WTC11 (cell line): ENCODE results near the gene LHFPL6.

Source experiments
- ELF4 ChIP-seq: sonication (generic); formaldehyde crosslinking; IDR thresholded peaks from 2 replicates; pipeline ENCODE4 v1.8.1; 2022; ENCODE audit warnings: low read depth, mild to moderate bottlenecking, moderate library complexity, missing genetic modification reagents
- TF ChIP-seq, protein P1 (sequence below): fragments of 200-600 bp; IDR thresholded peaks from 2 replicates; pipeline ENCODE4 v1.8.0; 2022; ENCODE audit warnings: antibody characterized with exemption

- TF ChIP-seq, protein P1, sequence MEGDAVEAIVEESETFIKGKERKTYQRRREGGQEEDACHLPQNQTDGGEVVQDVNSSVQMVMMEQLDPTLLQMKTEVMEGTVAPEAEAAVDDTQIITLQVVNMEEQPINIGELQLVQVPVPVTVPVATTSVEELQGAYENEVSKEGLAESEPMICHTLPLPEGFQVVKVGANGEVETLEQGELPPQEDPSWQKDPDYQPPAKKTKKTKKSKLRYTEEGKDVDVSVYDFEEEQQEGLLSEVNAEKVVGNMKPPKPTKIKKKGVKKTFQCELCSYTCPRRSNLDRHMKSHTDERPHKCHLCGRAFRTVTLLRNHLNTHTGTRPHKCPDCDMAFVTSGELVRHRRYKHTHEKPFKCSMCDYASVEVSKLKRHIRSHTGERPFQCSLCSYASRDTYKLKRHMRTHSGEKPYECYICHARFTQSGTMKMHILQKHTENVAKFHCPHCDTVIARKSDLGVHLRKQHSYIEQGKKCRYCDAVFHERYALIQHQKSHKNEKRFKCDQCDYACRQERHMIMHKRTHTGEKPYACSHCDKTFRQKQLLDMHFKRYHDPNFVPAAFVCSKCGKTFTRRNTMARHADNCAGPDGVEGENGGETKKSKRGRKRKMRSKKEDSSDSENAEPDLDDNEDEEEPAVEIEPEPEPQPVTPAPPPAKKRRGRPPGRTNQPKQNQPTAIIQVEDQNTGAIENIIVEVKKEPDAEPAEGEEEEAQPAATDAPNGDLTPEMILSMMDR: no peak
- no peak for TF ChIP-seq ELF4
Observed at GRCh38 chr13:39326469-39327171, 276.4 kb downstream of the LHFPL6 start.
